ENCODE results near the gene RHBDL1. TPM values are rescaled to one million over a fixed set of nuclear protein-coding genes. Genes with fewer than 3 reads are reported as not detected.
A peak's percentile ranks its signal among the peaks of the same experiment; 100 is the strongest.

The RHBDL1 gene
- total and polyA plus RNA-seq, 10 of the 15 experiments (the other 5 are each of a cell fraction or from before 2014, with no cell fraction given): 0.04 to 1.3 (median 0.65) TPM; not detected in 5

DNA sequence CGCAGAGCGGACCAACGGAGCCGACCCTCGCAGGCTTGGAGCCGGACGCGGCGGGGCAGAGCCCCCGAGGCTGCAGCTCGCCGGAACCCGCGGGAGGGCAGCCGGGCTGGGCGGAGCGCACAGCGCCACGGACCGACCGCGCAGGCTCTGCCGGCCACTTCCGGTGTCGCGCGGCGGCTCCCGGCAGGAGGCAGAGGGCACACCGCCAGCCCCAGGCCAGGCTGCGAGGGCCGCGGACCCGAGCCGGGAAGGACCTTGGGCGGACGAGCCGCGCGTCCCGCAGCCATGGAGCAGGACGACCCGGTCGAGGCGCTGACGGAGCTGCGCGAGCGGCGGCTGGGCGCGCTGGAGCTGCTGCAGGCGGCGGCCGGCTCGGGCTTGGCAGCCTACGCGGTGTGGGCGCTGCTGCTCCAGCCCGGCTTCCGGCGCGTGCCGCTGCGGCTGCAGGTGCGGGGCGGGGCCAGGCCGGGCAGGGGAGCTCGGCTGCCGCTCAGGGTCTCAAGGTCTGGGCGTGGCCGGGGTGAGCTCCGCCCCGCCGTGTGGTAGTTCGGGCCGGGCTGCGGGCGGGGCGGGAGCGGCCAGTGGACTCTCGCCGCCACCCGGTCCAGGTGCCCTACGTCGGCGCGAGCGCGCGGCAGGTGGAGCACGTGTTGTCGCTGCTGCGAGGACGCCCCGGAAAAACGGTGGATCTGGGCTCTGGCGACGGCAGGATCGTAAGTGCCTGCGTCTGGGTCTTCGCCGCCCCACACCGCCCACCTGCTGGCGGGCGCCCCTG lies 45.7 kb downstream of the RHBDL1 start, which contains the start of gene ANTKMT (continued):
- TF ChIP-seq ATF7 (IDR thresholded peaks at IDR 0.05; ENCODE audit: low read depth) (no peak), SP1 (IDR thresholded peaks at IDR 0.05; ENCODE audit: low read depth, low read length) (no peak), MYB (IDR thresholded peaks at IDR 0.05; ENCODE audit: borderline replicate concordance, low read depth, low read length) (no peak), ASH2L (IDR thresholded peaks at IDR 0.05; ENCODE audit: borderline replicate concordance, low read depth) (no peak), EGR1 (IDR thresholded peaks at IDR 0.05; ENCODE audit: borderline replicate concordance in 1 of 2, low read depth in 2 of 2, low read length in 2 of 2) (no peak), YBX1 (IDR thresholded peaks at IDR 0.05) (no peak), NR2C1 (IDR thresholded peaks at IDR 0.05) (peak; percentile 56), NFIC (IDR thresholded peaks at IDR 0.05; ENCODE audit: low read depth, low read length) (no peak), STAT3 (IDR thresholded peaks at IDR 0.05; ENCODE audit: low read depth, low read length) (no peak), NFYA (IDR thresholded peaks at IDR 0.05; ENCODE audit: borderline replicate concordance, low read depth, low read length) (no peak), IKZF1 (conservative IDR thresholded peaks at IDR 0.05) (peak; percentile 92), TBL1XR1 (IDR thresholded peaks at IDR 0.05; ENCODE audit: low read depth, low read length) (no peak), GABPA (IDR thresholded peaks at IDR 0.05; ENCODE audit: low read depth) (no peak; the same call in 1 of the 2 replicates)
- TF ChIP-seq, protein P1, sequence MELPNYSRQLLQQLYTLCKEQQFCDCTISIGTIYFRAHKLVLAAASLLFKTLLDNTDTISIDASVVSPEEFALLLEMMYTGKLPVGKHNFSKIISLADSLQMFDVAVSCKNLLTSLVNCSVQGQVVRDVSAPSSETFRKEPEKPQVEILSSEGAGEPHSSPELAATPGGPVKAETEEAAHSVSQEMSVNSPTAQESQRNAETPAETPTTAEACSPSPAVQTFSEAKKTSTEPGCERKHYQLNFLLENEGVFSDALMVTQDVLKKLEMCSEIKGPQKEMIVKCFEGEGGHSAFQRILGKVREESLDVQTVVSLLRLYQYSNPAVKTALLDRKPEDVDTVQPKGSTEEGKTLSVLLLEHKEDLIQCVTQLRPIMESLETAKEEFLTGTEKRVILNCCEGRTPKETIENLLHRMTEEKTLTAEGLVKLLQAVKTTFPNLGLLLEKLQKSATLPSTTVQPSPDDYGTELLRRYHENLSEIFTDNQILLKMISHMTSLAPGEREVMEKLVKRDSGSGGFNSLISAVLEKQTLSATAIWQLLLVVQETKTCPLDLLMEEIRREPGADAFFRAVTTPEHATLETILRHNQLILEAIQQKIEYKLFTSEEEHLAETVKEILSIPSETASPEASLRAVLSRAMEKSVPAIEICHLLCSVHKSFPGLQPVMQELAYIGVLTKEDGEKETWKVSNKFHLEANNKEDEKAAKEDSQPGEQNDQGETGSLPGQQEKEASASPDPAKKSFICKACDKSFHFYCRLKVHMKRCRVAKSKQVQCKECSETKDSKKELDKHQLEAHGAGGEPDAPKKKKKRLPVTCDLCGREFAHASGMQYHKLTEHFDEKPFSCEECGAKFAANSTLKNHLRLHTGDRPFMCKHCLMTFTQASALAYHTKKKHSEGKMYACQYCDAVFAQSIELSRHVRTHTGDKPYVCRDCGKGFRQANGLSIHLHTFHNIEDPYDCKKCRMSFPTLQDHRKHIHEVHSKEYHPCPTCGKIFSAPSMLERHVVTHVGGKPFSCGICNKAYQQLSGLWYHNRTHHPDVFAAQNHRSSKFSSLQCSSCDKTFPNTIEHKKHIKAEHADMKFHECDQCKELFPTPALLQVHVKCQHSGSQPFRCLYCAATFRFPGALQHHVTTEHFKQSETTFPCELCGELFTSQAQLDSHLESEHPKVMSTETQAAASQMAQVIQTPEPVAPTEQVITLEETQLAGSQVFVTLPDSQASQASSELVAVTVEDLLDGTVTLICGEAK (IDR thresholded peaks at IDR 0.05; ENCODE audit: borderline replicate concordance): no peak; the same call in 1 of the 2 replicates
- TF ChIP-seq, protein P2, sequence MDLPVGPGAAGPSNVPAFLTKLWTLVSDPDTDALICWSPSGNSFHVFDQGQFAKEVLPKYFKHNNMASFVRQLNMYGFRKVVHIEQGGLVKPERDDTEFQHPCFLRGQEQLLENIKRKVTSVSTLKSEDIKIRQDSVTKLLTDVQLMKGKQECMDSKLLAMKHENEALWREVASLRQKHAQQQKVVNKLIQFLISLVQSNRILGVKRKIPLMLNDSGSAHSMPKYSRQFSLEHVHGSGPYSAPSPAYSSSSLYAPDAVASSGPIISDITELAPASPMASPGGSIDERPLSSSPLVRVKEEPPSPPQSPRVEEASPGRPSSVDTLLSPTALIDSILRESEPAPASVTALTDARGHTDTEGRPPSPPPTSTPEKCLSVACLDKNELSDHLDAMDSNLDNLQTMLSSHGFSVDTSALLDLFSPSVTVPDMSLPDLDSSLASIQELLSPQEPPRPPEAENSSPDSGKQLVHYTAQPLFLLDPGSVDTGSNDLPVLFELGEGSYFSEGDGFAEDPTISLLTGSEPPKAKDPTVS (IDR thresholded peaks at IDR 0.05; ENCODE audit: low read depth, low read length): no peak
- TF ChIP-seq, protein P3, sequence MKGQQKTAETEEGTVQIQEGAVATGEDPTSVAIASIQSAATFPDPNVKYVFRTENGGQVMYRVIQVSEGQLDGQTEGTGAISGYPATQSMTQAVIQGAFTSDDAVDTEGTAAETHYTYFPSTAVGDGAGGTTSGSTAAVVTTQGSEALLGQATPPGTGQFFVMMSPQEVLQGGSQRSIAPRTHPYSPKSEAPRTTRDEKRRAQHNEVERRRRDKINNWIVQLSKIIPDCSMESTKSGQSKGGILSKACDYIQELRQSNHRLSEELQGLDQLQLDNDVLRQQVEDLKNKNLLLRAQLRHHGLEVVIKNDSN (IDR thresholded peaks at IDR 0.05; ENCODE audit: borderline replicate concordance, extremely low read length, insufficient read depth, low read depth, low read length): no peak
- TF ChIP-seq, protein P4, sequence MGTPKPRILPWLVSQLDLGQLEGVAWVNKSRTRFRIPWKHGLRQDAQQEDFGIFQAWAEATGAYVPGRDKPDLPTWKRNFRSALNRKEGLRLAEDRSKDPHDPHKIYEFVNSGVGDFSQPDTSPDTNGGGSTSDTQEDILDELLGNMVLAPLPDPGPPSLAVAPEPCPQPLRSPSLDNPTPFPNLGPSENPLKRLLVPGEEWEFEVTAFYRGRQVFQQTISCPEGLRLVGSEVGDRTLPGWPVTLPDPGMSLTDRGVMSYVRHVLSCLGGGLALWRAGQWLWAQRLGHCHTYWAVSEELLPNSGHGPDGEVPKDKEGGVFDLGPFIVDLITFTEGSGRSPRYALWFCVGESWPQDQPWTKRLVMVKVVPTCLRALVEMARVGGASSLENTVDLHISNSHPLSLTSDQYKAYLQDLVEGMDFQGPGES (IDR thresholded peaks at IDR 0.05): 0 out of 2 replicates have a peak, but pooled peaks have one; percentile 55
- TF ChIP-seq, protein P5, sequence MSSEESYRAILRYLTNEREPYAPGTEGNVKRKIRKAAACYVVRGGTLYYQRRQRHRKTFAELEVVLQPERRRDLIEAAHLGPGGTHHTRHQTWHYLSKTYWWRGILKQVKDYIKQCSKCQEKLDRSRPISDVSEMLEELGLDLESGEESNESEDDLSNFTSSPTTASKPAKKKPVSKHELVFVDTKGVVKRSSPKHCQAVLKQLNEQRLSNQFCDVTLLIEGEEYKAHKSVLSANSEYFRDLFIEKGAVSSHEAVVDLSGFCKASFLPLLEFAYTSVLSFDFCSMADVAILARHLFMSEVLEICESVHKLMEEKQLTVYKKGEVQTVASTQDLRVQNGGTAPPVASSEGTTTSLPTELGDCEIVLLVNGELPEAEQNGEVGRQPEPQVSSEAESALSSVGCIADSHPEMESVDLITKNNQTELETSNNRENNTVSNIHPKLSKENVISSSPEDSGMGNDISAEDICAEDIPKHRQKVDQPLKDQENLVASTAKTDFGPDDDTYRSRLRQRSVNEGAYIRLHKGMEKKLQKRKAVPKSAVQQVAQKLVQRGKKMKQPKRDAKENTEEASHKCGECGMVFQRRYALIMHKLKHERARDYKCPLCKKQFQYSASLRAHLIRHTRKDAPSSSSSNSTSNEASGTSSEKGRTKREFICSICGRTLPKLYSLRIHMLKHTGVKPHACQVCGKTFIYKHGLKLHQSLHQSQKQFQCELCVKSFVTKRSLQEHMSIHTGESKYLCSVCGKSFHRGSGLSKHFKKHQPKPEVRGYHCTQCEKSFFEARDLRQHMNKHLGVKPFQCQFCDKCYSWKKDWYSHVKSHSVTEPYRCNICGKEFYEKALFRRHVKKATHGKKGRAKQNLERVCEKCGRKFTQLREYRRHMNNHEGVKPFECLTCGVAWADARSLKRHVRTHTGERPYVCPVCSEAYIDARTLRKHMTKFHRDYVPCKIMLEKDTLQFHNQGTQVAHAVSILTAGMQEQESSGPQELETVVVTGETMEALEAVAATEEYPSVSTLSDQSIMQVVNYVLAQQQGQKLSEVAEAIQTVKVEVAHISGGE (CRISPR knock-in tag; IDR thresholded peaks at IDR 0.05): peak; percentile 89
